ENCODE results near the gene LYAR.

GRCh38 chr4:4256799-4257198 lies 33.2 kb downstream of the LYAR start:
- TF ChIP-seq ZNF8 (CRISPR knock-in tag; IDR thresholded peaks at IDR 0.05) (no peak), PATZ1 (CRISPR knock-in tag; IDR thresholded peaks at IDR 0.05; ENCODE audit: borderline replicate concordance) (no peak), PPARA (CRISPR knock-in tag; IDR thresholded peaks at IDR 0.05; ENCODE audit: borderline replicate concordance) (no peak), RARB (CRISPR knock-in tag; IDR thresholded peaks at IDR 0.05) (no peak), TOX (CRISPR knock-in tag; IDR thresholded peaks at IDR 0.05; ENCODE audit: borderline replicate concordance) (no peak)
